ENCODE measurements around the gene MAPK9.

The MAPK9 gene

GRCh38 chr5:180205916-180206315, 86.0 kb downstream of the MAPK9 start:
- no peak for DNase-seq (ENCODE audit: low read depth)

- no peak for DNase-seq (ENCODE audit: low read depth)
These were observed 87.5 kb downstream of the MAPK9 start for GRCh38 chr5:180204276-180204819.

- no peak for DNase-seq (ENCODE audit: low read depth)
These were observed 88.8 kb downstream of the MAPK9 start for GRCh38 chr5:180202939-180203573.

- DNase-seq (ENCODE audit: low read depth), result no peak
These were observed 90.6 kb downstream of the MAPK9 start for GRCh38 chr5:180201051-180201987.

GRCh38 chr5:180199390-180199789, 92.5 kb downstream of the MAPK9 start:
- DNase-seq (ENCODE audit: low read depth), result no peak

GRCh38 chr5:180198208-180198607, 93.7 kb downstream of the MAPK9 start:
- DNase-seq (ENCODE audit: low read depth), result no peak

- no peak for DNase-seq (ENCODE audit: low read depth)
These were observed 94.7 kb downstream of the MAPK9 start for GRCh38 chr5:180197016-180197702.

- DNase-seq (ENCODE audit: low read depth), result no peak
These were observed 97.2 kb downstream of the MAPK9 start for GRCh38 chr5:180194410-180195345.

- DNase-seq (ENCODE audit: low read depth), result no peak
These were observed 98.0 kb downstream of the MAPK9 start for GRCh38 chr5:180193749-180194375.

GRCh38 chr5:180191716-180192115, 100.2 kb downstream of the MAPK9 start:
- no peak for DNase-seq (ENCODE audit: low read depth)

GRCh38 chr5:180187767-180188166, 104.1 kb downstream of the MAPK9 start:
- DNase-seq (ENCODE audit: low read depth), result no peak

Data from CMK (cell line).